IMR-90 (cell line): ENCODE results near the gene AGAP2. TPM values are rescaled to one million over a fixed set of nuclear protein-coding genes. Genes with fewer than 3 reads are reported as not detected.

ENCODE experiments used
- ATAC-seq: fragments of 200-7000 bp; cut with Tn5 transposase; 2 replicates; pipeline ENCODE4 v1.9.1; 2020; ENCODE audit warnings: low read depth, mild to moderate bottlenecking, moderate library complexity
- BruUV-seq: library from RNA; stranded (reverse); fragments of 400-500 nt; replicated peaks from 2 replicates; lab custom pipeline; 2021; lab: Mats Ljungman, UMichigan
- CTCF ChIA-PET: fragments of 300-600 bp; formaldehyde crosslinking; extraction: SDS; loops from one replicate; lab custom pipeline; 2021; ENCODE audit warnings: antibody characterized with exemption; lab: Yijun Ruan, JAX
- POLR2A ChIA-PET: fragments of 300-600 bp; sonication (Branson Sonifier 250); formaldehyde crosslinking; loops from one replicate; lab custom pipeline; 2022; ENCODE audit warnings: antibody characterized with exemption; ENCODE audit not compliant: unreplicated experiment; lab: Charles Lee
- DNase-seq: peaks from one replicate; pipeline ENCODE4 v3.0.0; 2013
- H2AFZ ChIP-seq: replicated peaks from 2 replicates; pipeline ENCODE3; 2013; ENCODE audit warnings: low read length, mild to moderate bottlenecking; ENCODE audit not compliant: poor library complexity
- H2AK5ac ChIP-seq: 2 replicates; pipeline ENCODE4 v1.6.1; 2013; ENCODE audit warnings: low read depth, low read length, inconsistent platforms
- H2AK9ac ChIP-seq: replicated peaks from 2 replicates; pipeline ENCODE3; 2013; ENCODE audit warnings: mild to moderate bottlenecking, low read depth, low read length, moderate library complexity; ENCODE audit not compliant: poor library complexity
- H2BK120ac ChIP-seq: 2 replicates; pipeline ENCODE4 v1.6.1; 2013; ENCODE audit warnings: low read depth, low read length, inconsistent platforms
- H2BK15ac ChIP-seq: 3 replicates; pipeline ENCODE4 v1.6.1; 2013; ENCODE audit warnings: low read depth, low read length, inconsistent platforms
- H2BK20ac ChIP-seq: 2 replicates; pipeline ENCODE4 v1.6.1; 2013; ENCODE audit warnings: low read depth, mild to moderate bottlenecking, inconsistent platforms, low read length, moderate library complexity
- H2BK5ac ChIP-seq: 2 replicates; pipeline ENCODE4 v1.6.1; 2013; ENCODE audit warnings: mild to moderate bottlenecking, low read depth, low read length, inconsistent platforms; ENCODE audit not compliant: poor library complexity, severe bottlenecking
- H3K14ac ChIP-seq: replicated peaks from 2 replicates; pipeline ENCODE4 v1.6.1; 2013; ENCODE audit warnings: low read depth, low read length, inconsistent platforms
- H3K18ac ChIP-seq: 2 replicates; pipeline ENCODE4 v1.6.1; 2013; ENCODE audit warnings: low read depth, low read length, control low read depth
- H3K23ac ChIP-seq: 2 replicates; pipeline ENCODE4 v1.6.1; 2013; ENCODE audit warnings: low read depth, low read length, inconsistent platforms
- H3K27ac ChIP-seq: 2 replicates; pipeline ENCODE4 v1.5.1; 2013; ENCODE audit warnings: mild to moderate bottlenecking, control low read depth, low read length; ENCODE audit not compliant: insufficient read depth
- H3K27me3 ChIP-seq: 2 replicates; pipeline ENCODE4 v1.6.1; 2013; ENCODE audit warnings: low read length; ENCODE audit not compliant: control insufficient read depth, insufficient read depth
- H3K36me3 ChIP-seq: 2 replicates; pipeline ENCODE4 v1.6.1; 2013; ENCODE audit warnings: low read length, mixed read lengths; ENCODE audit not compliant: control insufficient read depth, insufficient read depth
- H3K4ac ChIP-seq: 2 replicates; pipeline ENCODE4 v1.6.1; 2013; ENCODE audit warnings: low read depth, low read length, inconsistent platforms
- H3K4me1 ChIP-seq: 2 replicates; pipeline ENCODE4 v1.6.1; 2013; ENCODE audit warnings: low read length, mixed read lengths; ENCODE audit not compliant: control insufficient read depth, insufficient read depth
- H3K4me2 ChIP-seq: 2 replicates; pipeline ENCODE4 v1.6.1; 2013; ENCODE audit warnings: low read depth, mild to moderate bottlenecking, control low read depth, low read length, moderate library complexity
- H3K4me3 ChIP-seq: 2 replicates; pipeline ENCODE4 v1.5.1; 2013; ENCODE audit warnings: low read depth, mild to moderate bottlenecking, control low read depth, low read length, moderate library complexity; ENCODE audit not compliant: insufficient read depth
- H3K56ac ChIP-seq: 2 replicates; pipeline ENCODE4 v1.6.1; 2013; ENCODE audit warnings: low read length, inconsistent platforms; ENCODE audit not compliant: insufficient read depth; ENCODE audit errors: extremely low read depth
- H3K79me1 ChIP-seq, 2 experiments: 2 replicates each; pipeline ENCODE4 v1.6.1; 2013; ENCODE audit warnings: low read length in 2 of 2, inconsistent platforms in 1 of 2, low read depth in 1 of 2
- H3K9ac ChIP-seq: 2 replicates; pipeline ENCODE4 v1.6.1; 2013; ENCODE audit warnings: low read depth, low read length, control low read depth
- H3K9me1 ChIP-seq: 2 replicates; pipeline ENCODE4 v1.6.1; 2013; ENCODE audit warnings: low read length, inconsistent platforms; ENCODE audit not compliant: insufficient read depth
- H3K9me3 ChIP-seq: 2 replicates; pipeline ENCODE4 v1.6.1; 2013; ENCODE audit warnings: low read length; ENCODE audit not compliant: control insufficient read depth, insufficient read depth
- H4K20me1 ChIP-seq: 2 replicates; pipeline ENCODE4 v1.6.1; 2013; ENCODE audit warnings: low read length, inconsistent platforms; ENCODE audit not compliant: insufficient read depth
- H4K5ac ChIP-seq: 2 replicates; pipeline ENCODE4 v1.6.1; 2013; ENCODE audit warnings: mild to moderate bottlenecking, low read depth, low read length, control low read depth
- H4K8ac ChIP-seq, 2 experiments: 2 replicates each; pipeline ENCODE4 v1.6.1; 2013; ENCODE audit warnings: low read depth in 2 of 2, low read length in 2 of 2, control low read depth in 1 of 2, inconsistent platforms in 1 of 2
- H4K91ac ChIP-seq: 2 replicates; pipeline ENCODE4 v1.6.1; 2013; ENCODE audit warnings: low read depth, low read length, inconsistent platforms; ENCODE audit not compliant: insufficient read depth
- POLR2A ChIP-seq: IDR thresholded peaks from 2 replicates; pipeline ENCODE4 v1.6.1; 2012; ENCODE audit warnings: mild to moderate bottlenecking, low read depth, low read length
- WGBS, 2 experiments: methylation state at CpG; one replicate each; pipeline versions ENCODE4 v1.1.5 to v1.1.7; 2013; ENCODE audit warnings: missing lambda C conversion rate in 2 of 2; ENCODE audit not compliant: insufficient read length in 1 of 2; ENCODE audit errors: extremely low coverage in 2 of 2; 5-methylcytosine and 5-hydroxymethylcytosine counted together
- dilution Hi-C: fragments of 300-500 bp; cut with HindIII; formaldehyde crosslinking; loops from one replicate; pipeline ENCODE4 v1.14.3; 2018; ENCODE audit warnings: low sequenced_read_pairs; ENCODE audit not compliant: unreplicated experiment
- in situ Hi-C: fragments of 300-500 bp; cut with MboI; formaldehyde crosslinking; loops from 3 replicates; pipeline ENCODE4 v1.14.3; 2019; ENCODE audit warnings: low sequenced_read_pairs, inconsistent platforms, mixed read lengths
- intact Hi-C: fragments of 100-400 bp; cut with micrococcal nuclease; formaldehyde crosslinking; loops from 2 replicates; pipeline ENCODE4 v1.10.0; 2022
- polyA plus RNA-seq, 3 experiments: library from polyadenylated mRNA; depleted of rRNA; stranded (reverse); fragments of >200 nt; gene quantifications; 2 replicates each; pipeline ENCODE4 v1.2.3, GENCODE V29; 2012; ENCODE audit warnings: low replicate concordance in 1 of 3
- total RNA-seq: library from RNA; depleted of rRNA; stranded (reverse); fragments of >200 nt; gene quantifications from 2 replicates; pipeline ENCODE4 v1.2.3, GENCODE V29; 2012

Gene AGAP2
- total and polyA plus RNA-seq, 2 of the 4 experiments (the other 2 are of a cell fraction), result 0.03 to 0.18 TPM

GRCh38 chr12:57687862-57688261, 50.7 kb downstream of the AGAP2 start:
- POLR2A ChIA-PET, result no interaction called here
- in situ Hi-C loops, result no loop called here

More at GRCh38 chr12:57687862-57688261, 50.7 kb downstream of the AGAP2 start:
- CTCF ChIA-PET, result no interaction called here
- no CpG with 5 or more reads among the region's 4 CpGs for WGBS, 2 experiments
- no peaks in the 10 kb centered on the region for H3K79me1 ChIP-seq
- DNase-seq (no peak), ATAC-seq (no peak)
- no peak overlapping the region for H3K9ac ChIP-seq
- dilution Hi-C loops (no loop called here), intact Hi-C loops (no loop called here)
- no peak overlapping the region for H3K4me2 ChIP-seq
- no peak overlapping the region for H2BK120ac ChIP-seq
- H3K27ac ChIP-seq, result no peak overlapping the region
- no peaks in the 10 kb centered on the region for H4K20me1 ChIP-seq
- H3K14ac ChIP-seq, result no peak overlapping the region
- no peak overlapping the region for H2AFZ ChIP-seq
- no peak overlapping the region for H2BK20ac ChIP-seq
- H4K8ac ChIP-seq, result no peak overlapping the region
- no peak overlapping the region for H3K4ac ChIP-seq
- H4K5ac ChIP-seq, result no peak overlapping the region
- no peak overlapping the region for H3K56ac ChIP-seq
- no peak overlapping the region for H3K4me3 ChIP-seq
- H3K23ac ChIP-seq, result no peak overlapping the region
- no peak overlapping the region for H2BK5ac ChIP-seq
- no peaks in the 10 kb centered on the region for H3K36me3 ChIP-seq
- no peak overlapping the region for H3K18ac ChIP-seq
- no peaks in the 10 kb centered on the region for H3K4me1 ChIP-seq
- no peaks in the 10 kb centered on the region for H3K9me3 ChIP-seq
- no peak overlapping the region for H2AK5ac ChIP-seq
- H2AK9ac ChIP-seq, result no peak overlapping the region
- no peak overlapping the region for H4K91ac ChIP-seq
- H3K9me1 ChIP-seq, result no peaks in the 10 kb centered on the region
- no peak overlapping the region for H2BK15ac ChIP-seq
- peaks cover 5% of the 10 kb centered on the region for H3K27me3 ChIP-seq
- no TSS peak for BruUV-seq
- TF ChIP-seq POLR2A, result no peak
